OCI-LY1 (cell line): Measurements from ENCODE around the gene DDX51.

Experiments used
- H2AFZ ChIP-seq: fragments of 200-600 bp; sonication (generic), shearing (Covaris generic); 2 replicates; pipeline ENCODE4 v1.6.0; 2014; ENCODE audit warnings: antibody characterized with exemption, mild to moderate bottlenecking, low read length
- H3F3A ChIP-seq: fragments of 200-600 bp; sonication (generic), shearing (Covaris generic); 2 replicates; pipeline ENCODE4 v1.6.0; 2014; ENCODE audit warnings: mild to moderate bottlenecking, antibody characterized with exemption, low read length, moderate library complexity; ENCODE audit not compliant: insufficient read depth
- H3K27ac ChIP-seq: fragments of 200-600 bp; sonication (generic); 2 replicates; pipeline ENCODE4 v1.5.1; 2014; ENCODE audit warnings: low read length, mixed run types, mild to moderate bottlenecking, low read depth; ENCODE audit not compliant: poor library complexity, severe bottlenecking
- H3K27me3 ChIP-seq: fragments of 200-600 bp; sonication (generic); 2 replicates; pipeline ENCODE4 v1.6.0; 2014; ENCODE audit warnings: antibody characterized with exemption, mild to moderate bottlenecking, low read length, moderate library complexity; ENCODE audit not compliant: insufficient read depth
- H3K36me3 ChIP-seq: fragments of 200-600 bp; sonication (generic); 2 replicates; pipeline ENCODE4 v1.6.1; 2014; ENCODE audit warnings: mild to moderate bottlenecking, antibody characterized with exemption, low read length, moderate library complexity, mixed read lengths; ENCODE audit not compliant: insufficient read depth
- H3K4me1 ChIP-seq: fragments of 200-600 bp; sonication (generic); 2 replicates; pipeline ENCODE4 v1.5.1; 2014; ENCODE audit warnings: mild to moderate bottlenecking, low read length, moderate library complexity; ENCODE audit not compliant: insufficient read depth, severe bottlenecking
- H3K4me2 ChIP-seq: fragments of 200-600 bp; sonication (generic), shearing (Covaris generic); 2 replicates; pipeline ENCODE4 v1.6.1; 2014; ENCODE audit warnings: low read length
- H3K4me3 ChIP-seq: fragments of 200-600 bp; sonication (generic); 2 replicates; pipeline ENCODE4 v1.5.1; 2014; ENCODE audit warnings: low read length, low read depth, mild to moderate bottlenecking, mixed read lengths; ENCODE audit not compliant: poor library complexity, severe bottlenecking
- H3K79me2 ChIP-seq: fragments of 200-600 bp; shearing (Covaris generic); 2 replicates; pipeline ENCODE4 v1.6.1; 2016; ENCODE audit warnings: mixed run types, low read length, mixed read lengths; ENCODE audit not compliant: insufficient read depth
- H3K9ac ChIP-seq: fragments of 200-600 bp; sonication (generic), shearing (Covaris generic); 2 replicates; pipeline ENCODE4 v1.6.1; 2014; ENCODE audit warnings: mild to moderate bottlenecking, low read length, mixed read lengths
- H3K9me2 ChIP-seq: fragments of 200-600 bp; sonication (generic), shearing (Covaris generic); 2 replicates; pipeline ENCODE4 v1.6.1; 2014; ENCODE audit warnings: low read depth, mild to moderate bottlenecking, low read length, mixed read lengths
- H3K9me3 ChIP-seq: fragments of 200-600 bp; shearing (Covaris generic); 2 replicates; pipeline ENCODE4 v1.6.1; 2014; ENCODE audit warnings: low read length, mixed read lengths
- H4K20me1 ChIP-seq: fragments of 200-600 bp; sonication (generic), shearing (Covaris generic); 2 replicates; pipeline ENCODE4 v1.6.0; 2016; ENCODE audit warnings: mild to moderate bottlenecking, low read length; ENCODE audit not compliant: insufficient read depth
- CTCF ChIP-seq: fragments of 200-600 bp; sonication (generic), shearing (Covaris generic); IDR thresholded peaks from 2 replicates; pipeline ENCODE4 v1.5.1; 2017; ENCODE audit warnings: mild to moderate bottlenecking, antibody characterized with exemption, low read length, moderate library complexity, mixed read lengths
- EZH2 ChIP-seq: fragments of 200-600 bp; sonication (generic), shearing (Covaris generic); IDR thresholded peaks from 2 replicates; pipeline ENCODE4 v1.8.0; 2017; ENCODE audit warnings: borderline replicate concordance, mixed run types, mild to moderate bottlenecking, antibody characterized with exemption, low read length, moderate library complexity, mixed read lengths

DDX51 gene

GRCh38 chr12:132115500-132115899 is 28.6 kb downstream of the DDX51 start:
- no peak overlapping the region for H3K9ac ChIP-seq
- no peak overlapping the region for H3K4me3 ChIP-seq
- no peak overlapping the region for H3K27ac ChIP-seq
- no peaks in the 10 kb centered on the region for H3K27me3 ChIP-seq
- H2AFZ ChIP-seq = no peak overlapping the region
- H3K79me2 ChIP-seq = no peaks in the 10 kb centered on the region
- TF ChIP-seq EZH2 (no peak), CTCF (no peak)
- no peaks in the 10 kb centered on the region for H3K4me1 ChIP-seq
- H3F3A ChIP-seq = no peaks in the 10 kb centered on the region
- H4K20me1 ChIP-seq = no peaks in the 10 kb centered on the region
- H3K9me2 ChIP-seq = no peaks in the 10 kb centered on the region
- peaks cover 75% of the 10 kb centered on the region for H3K36me3 ChIP-seq
- no peak overlapping the region for H3K4me2 ChIP-seq
- H3K9me3 ChIP-seq = no peaks in the 10 kb centered on the region

- no peaks in the 10 kb centered on the region for H3K9me3 ChIP-seq
- no peak overlapping the region for H2AFZ ChIP-seq
- no peaks in the 10 kb centered on the region for H3K9me2 ChIP-seq
- H3K36me3 ChIP-seq = peaks cover 78% of the 10 kb centered on the region
- H3K4me1 ChIP-seq = no peaks in the 10 kb centered on the region
- no peaks in the 10 kb centered on the region for H3F3A ChIP-seq
- H3K4me2 ChIP-seq = no peak overlapping the region
- no peaks in the 10 kb centered on the region for H3K79me2 ChIP-seq
- no peak overlapping the region for H3K27ac ChIP-seq
- TF ChIP-seq CTCF (no peak), EZH2 (no peak)
- H4K20me1 ChIP-seq = no peaks in the 10 kb centered on the region
- no peaks in the 10 kb centered on the region for H3K27me3 ChIP-seq
- no peak overlapping the region for H3K9ac ChIP-seq
- no peak overlapping the region for H3K4me3 ChIP-seq
Observed at GRCh38 chr12:132114667-132115066, 29.5 kb downstream of the DDX51 start.

GRCh38 chr12:132111654-132112304 is 32.3 kb downstream of the DDX51 start:
- Histone ChIP-seq H3K27me3 (no peaks in the 10 kb centered on the region), H3K36me3 (peaks cover 78% of the 10 kb centered on the region), H3K27ac (no peak overlapping the region), H3K9me3 (no peaks in the 10 kb centered on the region), H2AFZ (no peak overlapping the region), H3K9ac (no peak overlapping the region), H3K4me2 (no peak overlapping the region), H3K79me2 (no peaks in the 10 kb centered on the region; the same call in 1 of the 2 replicates), H3K9me2 (no peaks in the 10 kb centered on the region), H4K20me1 (no peaks in the 10 kb centered on the region), H3K4me1 (no peaks in the 10 kb centered on the region), H3K4me3 (no peak overlapping the region), H3F3A (no peaks in the 10 kb centered on the region)
- TF ChIP-seq EZH2 (no peak), CTCF (no peak)
